ENCODE data around the gene CCR5AS.
"Not testable (repeated sequence)": the region's sequence is repeated elsewhere in the genome, so short reads cannot be mapped to it uniquely, and the experiment has no call there.

CCR5AS gene

DNA sequence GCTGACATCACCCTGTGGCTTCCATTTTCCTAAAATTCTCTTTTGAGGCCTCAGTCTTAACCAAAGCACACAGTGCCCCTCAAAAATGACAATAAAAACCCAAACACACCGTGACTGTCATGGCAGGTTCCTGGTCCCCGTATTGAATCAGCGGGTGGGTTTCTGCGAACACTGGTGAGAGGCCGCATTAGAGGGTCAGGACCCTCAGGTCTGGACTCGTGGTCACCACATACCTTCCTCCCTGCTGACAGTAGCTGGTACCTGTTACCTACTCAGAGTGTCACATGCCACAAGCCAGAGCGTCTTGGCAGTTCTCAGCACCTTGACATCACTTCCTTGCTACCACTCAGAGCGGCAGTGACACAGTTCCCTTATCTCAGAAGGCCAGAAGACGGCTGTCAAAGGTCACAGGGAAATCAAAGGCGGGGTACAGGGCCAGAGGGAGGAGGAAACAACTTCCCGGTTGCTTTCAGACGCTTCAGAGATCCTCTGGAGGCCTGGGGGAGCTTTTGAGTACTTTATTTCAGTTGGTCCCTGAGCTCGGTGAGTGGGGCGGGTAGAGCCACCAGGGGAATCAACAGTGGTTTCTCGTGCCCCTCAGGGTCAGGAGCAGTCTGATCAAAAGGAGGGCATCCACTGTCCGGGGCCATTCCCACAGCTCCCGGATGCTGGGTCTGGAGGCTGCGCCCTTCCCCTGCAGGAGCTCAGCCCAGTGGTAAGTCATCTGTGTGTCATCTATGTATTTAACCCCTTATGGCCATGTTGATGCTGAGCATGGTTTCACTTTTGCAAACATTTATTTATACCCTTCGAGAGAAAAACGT, at the start of gene CCR5AS, which contains the start of gene CCRL2:
Gene CCR5AS (minus strand): TSS at position 279 of the 824 bp plus-strand sequence.
Gene CCRL2 (plus strand): TSS at position 472 of the 824 bp plus-strand sequence. CDS start 821 bp downstream, outside the sequence.
- DNase-seq (ENCODE audit: low read depth) = peak; percentile 71

- no peak for DNase-seq (ENCODE audit: low read depth)
Measured at GRCh38 chr3:46456118-46456517, 49.3 kb upstream of the CCR5AS start.

- no peak for DNase-seq (ENCODE audit: low read depth)
Measured at GRCh38 chr3:46455231-46456115, 48.6 kb upstream of the CCR5AS start.

DNA sequence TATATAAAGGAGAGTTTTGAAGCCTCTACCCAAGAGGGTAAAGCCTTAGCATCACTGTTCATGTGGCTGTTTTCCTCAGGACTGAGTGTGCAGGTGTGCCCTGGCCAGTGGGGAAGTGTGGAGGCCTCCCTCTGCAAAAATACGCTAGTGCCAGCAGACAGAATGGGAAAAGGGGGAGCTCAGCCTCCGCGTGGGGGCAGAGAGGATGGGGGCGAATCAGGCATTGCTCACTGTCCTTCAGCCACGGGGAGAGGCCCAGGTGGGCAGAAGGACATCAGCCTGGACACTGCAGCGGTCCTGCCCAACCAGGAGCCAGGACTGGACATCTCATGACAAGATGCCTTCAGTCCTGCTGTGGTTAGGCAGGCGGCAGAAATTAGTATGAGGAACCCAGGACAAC, 47.7 kb upstream of the CCR5AS start:
- no peak for DNase-seq (ENCODE audit: low read depth)

- DNase-seq (ENCODE audit: low read depth) = no peak
Measured at GRCh38 chr3:46454209-46454595, 47.3 kb upstream of the CCR5AS start.

GRCh38 chr3:46453526-46454208, 46.8 kb upstream of the CCR5AS start:
- no peak for DNase-seq (ENCODE audit: low read depth)

GRCh38 chr3:46449755-46450552, 43.1 kb upstream of the CCR5AS start:
- DNase-seq (ENCODE audit: low read depth) = peak; percentile 32

- no peak for DNase-seq (ENCODE audit: low read depth)
Measured at GRCh38 chr3:46448721-46449120, 41.9 kb upstream of the CCR5AS start.

DNA sequence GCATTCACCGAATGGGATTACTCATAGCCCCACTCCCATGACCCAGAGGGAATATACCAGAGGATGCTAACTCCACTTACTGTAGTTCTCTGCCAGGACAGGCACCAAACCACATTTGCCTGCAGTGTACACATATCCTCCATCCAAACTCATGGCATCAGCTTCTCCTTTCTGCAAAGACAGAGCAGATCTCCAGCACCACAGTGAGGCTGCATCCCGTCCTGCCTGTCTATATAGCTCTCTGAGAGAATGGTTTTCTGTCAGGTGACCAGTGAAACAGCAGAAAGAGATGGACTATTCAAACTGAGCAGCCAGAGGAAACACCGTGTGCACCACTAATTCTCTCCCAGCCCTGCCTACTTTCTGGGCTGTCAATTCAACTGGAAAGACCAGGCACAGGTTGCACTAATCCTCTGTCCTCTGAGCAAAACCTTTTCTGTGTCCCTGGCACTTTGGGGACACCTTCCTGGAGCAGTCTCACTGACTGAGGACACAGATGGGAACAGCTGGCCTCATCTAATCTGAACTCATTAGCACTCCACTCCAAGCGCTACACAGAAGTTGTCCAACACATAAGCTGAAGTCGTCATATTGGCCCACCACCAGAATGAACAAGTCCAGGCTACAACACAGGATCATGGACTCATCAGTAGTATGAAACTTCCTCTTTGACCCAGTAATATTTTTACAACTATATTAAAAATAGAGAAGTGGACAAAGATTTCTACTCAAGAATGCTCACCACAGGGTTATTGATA, 40.5 kb upstream of the CCR5AS start:
- no peak for DNase-seq (ENCODE audit: low read depth)

GRCh38 chr3:46442576-46443530, 36.0 kb upstream of the CCR5AS start:
- DNase-seq (ENCODE audit: low read depth) = no peak

DNA sequence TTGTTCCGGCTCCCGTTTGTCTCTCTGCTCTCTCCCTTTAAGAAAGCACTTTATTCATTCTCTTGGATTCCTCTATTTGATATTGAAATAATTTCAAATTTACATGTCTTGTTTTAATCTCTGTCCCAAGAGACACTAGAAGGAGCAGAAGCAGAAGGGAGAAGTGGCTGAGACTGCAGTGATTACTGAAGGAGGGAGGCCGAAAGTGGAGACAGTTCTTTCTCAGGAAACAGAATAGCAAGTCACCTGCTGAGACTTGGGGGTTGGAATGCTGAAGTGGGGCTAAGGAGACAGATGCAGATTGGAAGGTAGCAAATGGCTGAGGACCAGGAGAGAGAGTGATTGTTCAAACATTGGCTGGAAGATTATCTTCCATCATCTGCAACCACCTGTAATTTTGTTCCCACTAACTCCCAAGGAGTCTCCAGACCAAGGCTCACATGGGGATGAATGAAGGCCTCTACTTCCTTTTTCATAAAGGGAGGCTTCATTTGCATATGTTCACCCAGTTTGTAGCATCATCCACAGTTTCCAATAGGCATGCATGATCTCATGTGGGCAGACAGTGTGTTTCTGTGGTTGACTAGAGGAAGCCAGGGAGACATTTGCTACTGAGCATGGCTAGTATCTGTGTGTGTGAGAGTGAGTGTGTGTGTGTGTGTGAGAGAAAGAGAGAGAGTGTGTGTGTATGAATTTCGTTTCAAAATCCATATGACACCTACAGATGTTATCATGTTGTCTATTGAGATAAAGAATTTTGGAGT, 33.8 kb upstream of the CCR5AS start:
- DNase-seq (ENCODE audit: low read depth) = no peak

GRCh38 chr3:46438831-46439230, 32.0 kb upstream of the CCR5AS start:
- DNase-seq (ENCODE audit: low read depth) = no peak

GRCh38 chr3:46435081-46435726, 28.3 kb upstream of the CCR5AS start:
- DNase-seq (ENCODE audit: low read depth) = no peak

GRCh38 chr3:46433841-46434240, 27.0 kb upstream of the CCR5AS start:
- no peak for DNase-seq (ENCODE audit: low read depth)

DNA sequence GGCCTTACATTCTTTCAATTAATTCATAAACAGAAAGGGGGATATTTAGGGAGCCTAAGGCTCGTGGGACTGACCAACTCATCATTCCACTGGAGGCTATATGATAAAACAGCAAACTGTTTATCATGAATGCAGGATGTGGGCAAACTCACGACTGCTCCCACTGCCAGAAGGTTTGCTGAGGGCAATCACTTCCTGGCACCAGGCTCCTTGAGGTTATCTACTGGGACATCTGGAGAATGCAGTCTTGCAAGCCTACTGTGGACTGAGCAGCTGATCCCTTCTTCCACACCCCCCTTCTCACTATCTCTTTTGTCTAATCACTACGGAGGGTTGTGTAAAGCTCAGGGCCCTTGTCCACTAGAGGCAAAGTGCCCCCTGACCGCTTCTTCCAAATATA, 26.3 kb upstream of the CCR5AS start:
- not testable (repeated sequence) for DNase-seq (ENCODE audit: low read depth)

DNA sequence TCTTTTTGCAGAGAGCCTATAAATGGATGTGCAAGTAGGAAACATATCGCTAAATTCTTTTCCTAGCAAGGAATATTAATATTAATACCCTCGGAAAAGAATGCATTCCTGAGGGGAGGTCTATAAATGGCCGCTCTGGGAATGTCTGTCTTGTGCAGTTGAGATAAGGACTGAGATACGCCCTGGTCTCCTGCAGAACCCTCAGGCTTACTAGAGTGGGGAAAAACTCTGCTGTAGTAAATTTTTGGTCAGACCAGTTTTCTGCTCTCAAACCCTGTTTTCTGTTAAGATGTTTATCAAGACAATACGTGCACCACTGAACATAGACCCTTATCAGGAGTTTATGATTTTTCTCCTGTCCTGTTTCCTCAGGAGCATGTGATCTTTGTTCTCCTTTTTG, 25.0 kb upstream of the CCR5AS start:
- DNase-seq (ENCODE audit: low read depth) = not testable (repeated sequence)

DNA sequence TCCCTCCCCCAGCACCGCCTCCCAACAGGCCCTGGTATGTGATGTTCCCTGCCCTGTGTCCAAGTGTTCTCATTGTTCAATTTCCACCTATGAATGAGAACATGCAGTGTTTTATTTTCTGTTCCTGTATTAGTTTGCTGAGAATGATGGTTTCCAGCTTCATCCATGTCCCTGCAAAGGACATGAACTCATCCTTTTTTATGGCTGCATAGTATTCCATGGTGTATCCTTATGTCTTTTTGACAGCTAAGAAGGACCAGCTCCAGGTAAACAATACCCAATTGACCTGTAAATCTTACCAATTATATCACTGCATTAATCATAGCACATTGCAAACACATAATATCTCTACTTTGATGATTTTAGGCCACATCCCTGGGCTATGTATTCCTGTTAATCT, 24.0 kb upstream of the CCR5AS start:
- DNase-seq (ENCODE audit: low read depth) = not testable (repeated sequence)
